Small intestine (tissue), 7 donors: ENCODE results near the gene IFIH1. TPM values are rescaled to one million over a fixed set of nuclear protein-coding genes. Genes with fewer than 3 reads are reported as not detected.

Experiments
- DNase-seq, 2 donors: peaks; one replicate each; pipeline versions ENCODE4 v3.0.0 to v3.0.0-alpha.2; 2013
- FAIRE-seq: peaks from 2 replicates; lab custom pipeline; 2012; peaks lifted over from hg19 to GRCh38; lab: Jason Lieb, UNC
- H3K27ac ChIP-seq, 3 donors: one replicate each; pipeline ENCODE4 v1.5.1; 2013; ENCODE audit warnings: low read length in 2 of 3, mild to moderate bottlenecking in 2 of 3, control low read depth in 1 of 3, inconsistent platforms in 1 of 3, low read depth in 1 of 3, moderate library complexity in 1 of 3
- H3K27me3 ChIP-seq, 3 donors: one replicate each; pipeline ENCODE4 v1.6.1; 2013; ENCODE audit warnings: low read length in 3 of 3, inconsistent platforms in 1 of 3; ENCODE audit not compliant: control insufficient read depth in 3 of 3, insufficient read depth in 3 of 3
- H3K36me3 ChIP-seq, 3 donors: one replicate each; pipeline ENCODE4 v1.6.1; 2013; ENCODE audit warnings: low read length in 3 of 3, inconsistent platforms in 1 of 3, low read depth in 1 of 3, mild to moderate bottlenecking in 1 of 3, moderate library complexity in 1 of 3; ENCODE audit not compliant: control insufficient read depth in 3 of 3, insufficient read depth in 2 of 3
- H3K4me1 ChIP-seq, 3 donors: one replicate each; pipeline ENCODE4 v1.6.1; 2013; ENCODE audit warnings: low read length in 2 of 3, inconsistent platforms in 1 of 3, low read depth in 1 of 3, mild to moderate bottlenecking in 1 of 3, moderate library complexity in 1 of 3; ENCODE audit not compliant: control insufficient read depth in 3 of 3, insufficient read depth in 2 of 3
- H3K4me3 ChIP-seq, 3 donors: one replicate each; pipeline ENCODE4 v1.5.1; 2013; ENCODE audit warnings: low read length in 3 of 3, control low read depth in 1 of 3, inconsistent platforms in 1 of 3, low read depth in 1 of 3, mild to moderate bottlenecking in 1 of 3, moderate library complexity in 1 of 3
- H3K9me3 ChIP-seq, 2 donors: one replicate each; pipeline ENCODE4 v1.6.1; 2013; ENCODE audit warnings: low read depth in 1 of 2, low read length in 1 of 2; ENCODE audit not compliant: control insufficient read depth in 2 of 2, insufficient read depth in 1 of 2
- WGBS, 3 donors: extraction: QIAGEN DNeasy Blood & Tissue Kit; methylation state at CpG; one replicate each; pipeline ENCODE4 v1.1.7; 2013; 5-methylcytosine and 5-hydroxymethylcytosine counted together
- polyA plus RNA-seq, 4 donors: library from polyadenylated mRNA; stranded (reverse) in 3 of 4; unstranded in 1 of 4; fragments of 200-250 nt in 3 of 4; fragments of 120-200 nt in 1 of 4; gene quantifications; one replicate each; pipeline versions ENCODE4 v1.2.1 to v1.2.3, GENCODE V29; 2013
- donor health status: healthy with polysubstance abuse.
- donor health status: control.
- donor health status: control.
- donor health status: Bipolar disorder and iron deficiency.
- donor health status: healthy.

Gene IFIH1
- polyA plus RNA-seq, 4 donors: 11.9 to 20.8 (median 18.6) TPM

GRCh38 chr2:162230761-162231160 lies 87.7 kb downstream of the IFIH1 start:
- WGBS, 3 donors: 42 to 77% (median 55%) methylated on average over 1 of the region's 1 CpG
- Histone ChIP-seq H3K9me3 (peaks cover 0 to 7% of the 10 kb centered on the region in 2 donors), H3K4me1 (no peaks in the 10 kb centered on the region), H3K36me3 (no peaks in the 10 kb centered on the region), H3K4me3 (no peak overlapping the region), H3K27me3 (peaks cover 0 to 10% (median 2%) of the 10 kb centered on the region in 3 donors), H3K27ac (no peak overlapping the region)
- no peak for DNase-seq
- no peak for FAIRE-seq

- FAIRE-seq: no peak
- no peaks in the 10 kb centered on the region for H3K4me1 ChIP-seq
- H3K27me3 ChIP-seq: peaks cover 0 to 10% (median 2%) of the 10 kb centered on the region in 3 donors
- no peak for DNase-seq
- no peak overlapping the region for H3K4me3 ChIP-seq
- no peak overlapping the region for H3K27ac ChIP-seq
- no peaks in the 10 kb centered on the region for H3K9me3 ChIP-seq
- H3K36me3 ChIP-seq: no peaks in the 10 kb centered on the region
Measured at GRCh38 chr2:162226836-162227235, 91.6 kb downstream of the IFIH1 start.

- Histone ChIP-seq H3K27ac (no peak overlapping the region), H3K36me3 (no peaks in the 10 kb centered on the region), H3K4me1 (no peaks in the 10 kb centered on the region), H3K27me3 (no peaks in the 10 kb centered on the region), H3K9me3 (no peaks in the 10 kb centered on the region), H3K4me3 (no peak overlapping the region)
- FAIRE-seq: no peak
- peak; percentile 45 to 56 for DNase-seq
- 47 to 53% (median 49%) methylated on average over 11 of the region's 11 CpGs for WGBS, 3 donors
Measured at GRCh38 chr2:162221064-162221463, 97.4 kb downstream of the IFIH1 start.

GRCh38 chr2:162220368-162220767 lies 98.1 kb downstream of the IFIH1 start:
- no peak overlapping the region for H3K27ac ChIP-seq
- DNase-seq (no peak), FAIRE-seq (no peak)
- no peak overlapping the region for H3K4me3 ChIP-seq
- no peaks in the 10 kb centered on the region for H3K4me1 ChIP-seq
- WGBS, 3 donors: 69 to 71% (median 70%) methylated on average over 1 of the region's 1 CpG
- H3K27me3 ChIP-seq: no peaks in the 10 kb centered on the region
- no peaks in the 10 kb centered on the region for H3K36me3 ChIP-seq
- no peaks in the 10 kb centered on the region for H3K9me3 ChIP-seq

GRCh38 chr2:162219426-162219825 lies 99.1 kb downstream of the IFIH1 start:
- no peak overlapping the region for H3K4me3 ChIP-seq
- H3K9me3 ChIP-seq: no peaks in the 10 kb centered on the region
- DNase-seq (no peak), FAIRE-seq (peak; percentile 39)
- H3K4me1 ChIP-seq: no peaks in the 10 kb centered on the region
- WGBS, 3 donors: 64 to 84% (median 83%) methylated on average over 4 of the region's 4 CpGs
- H3K27ac ChIP-seq: no peak overlapping the region
- no peaks in the 10 kb centered on the region for H3K36me3 ChIP-seq
- H3K27me3 ChIP-seq: no peaks in the 10 kb centered on the region

GRCh38 chr2:162217598-162217997 lies 100.9 kb downstream of the IFIH1 start:
- DNase-seq (no peak), FAIRE-seq (no peak)
- H3K4me3 ChIP-seq: no peak overlapping the region
- H3K4me1 ChIP-seq: no peaks in the 10 kb centered on the region
- no peaks in the 10 kb centered on the region for H3K36me3 ChIP-seq
- H3K9me3 ChIP-seq: no peaks in the 10 kb centered on the region
- WGBS, 3 donors: 81 to 87% (median 83%) methylated on average over 1 of the region's 1 CpG
- no peaks in the 10 kb centered on the region for H3K27me3 ChIP-seq
- no peak overlapping the region for H3K27ac ChIP-seq

Other genes with a start within 250 kb of the IFIH1 start
- 100 to 1,000 TPM in 1 of 4 donors, 10 to 100 TPM in 3; 35.8 to 253 (median 52.0) TPM for gene DPP4, start 244.5 kb downstream of the IFIH1 start, polyA plus RNA-seq
- gene GCG, start 166.4 kb downstream of the IFIH1 start, polyA plus RNA-seq: 100 to 1,000 TPM in 1 of 4 donors, 10 to 100 TPM in 2, 1 to 10 TPM in 1; 4.1 to 236 (median 14.1) TPM
- gene FAP, start 75.2 kb downstream of the IFIH1 start, polyA plus RNA-seq: 1 to 10 TPM in 1 of 4 donors, under 1 TPM in 1, not detected in 2; 0.78 to 2.3 TPM
- 10 to 100 TPM; 16.1 to 36.9 (median 24.1) TPM for gene GCA, start 25.4 kb upstream of the IFIH1 start, polyA plus RNA-seq